ENCODE results near the gene EIF2D.
A peak's percentile ranks its signal among the peaks of the same experiment; 100 is the strongest.
"Not testable (repeated sequence)": the region's sequence is repeated elsewhere in the genome, so short reads cannot be mapped to it uniquely, and the experiment has no call there.

The EIF2D gene

DNA sequence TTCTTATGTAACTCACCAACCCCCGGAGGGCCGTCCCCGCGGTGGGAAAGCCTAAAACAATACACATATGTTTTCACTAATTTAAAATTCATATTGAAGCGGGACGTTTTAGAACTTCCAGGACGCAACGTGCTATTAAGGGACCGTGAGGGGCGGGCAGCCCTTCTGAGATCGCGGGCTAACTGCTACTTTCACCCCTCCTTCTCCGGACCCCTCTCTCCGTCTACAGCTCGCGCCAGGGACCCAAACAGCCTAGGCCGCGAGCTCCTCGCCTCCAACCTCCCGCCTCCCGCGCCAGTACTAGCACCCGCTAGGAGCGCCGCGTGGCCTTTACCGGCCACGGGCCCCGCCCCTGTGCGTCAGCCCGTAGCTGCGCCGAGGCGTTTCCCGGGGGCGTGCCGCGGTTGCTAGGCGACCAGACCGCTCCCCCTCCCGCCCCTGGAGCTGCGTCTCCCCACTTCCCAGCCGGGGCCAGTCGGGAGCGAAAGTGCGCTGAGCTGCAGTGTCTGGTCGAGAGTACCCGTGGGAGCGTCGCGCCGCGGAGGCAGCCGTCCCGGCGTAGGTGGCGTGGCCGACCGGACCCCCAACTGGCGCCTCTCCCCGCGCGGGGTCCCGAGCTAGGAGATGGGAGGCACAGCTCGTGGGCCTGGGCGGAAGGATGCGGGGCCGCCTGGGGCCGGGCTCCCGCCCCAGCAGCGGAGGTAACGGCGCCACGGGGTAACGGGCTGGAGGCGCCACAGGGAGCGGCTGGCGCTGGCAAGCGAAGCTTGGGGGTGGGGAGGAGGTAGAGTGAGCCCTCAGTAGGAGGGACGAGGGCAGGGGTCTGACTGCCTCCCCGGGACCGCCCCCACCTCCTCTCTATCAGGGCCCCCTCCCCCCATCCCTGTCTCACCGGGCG lies 23.1 kb upstream of the EIF2D start, which contains the start of gene DYRK3:
Gene DYRK3, plus strand, starts transcription at position 457 of the 898 bp plus-strand sequence. Its CDS starts 168 bp downstream, at position 625.
- DNase-seq = peak; percentile 90

DNA sequence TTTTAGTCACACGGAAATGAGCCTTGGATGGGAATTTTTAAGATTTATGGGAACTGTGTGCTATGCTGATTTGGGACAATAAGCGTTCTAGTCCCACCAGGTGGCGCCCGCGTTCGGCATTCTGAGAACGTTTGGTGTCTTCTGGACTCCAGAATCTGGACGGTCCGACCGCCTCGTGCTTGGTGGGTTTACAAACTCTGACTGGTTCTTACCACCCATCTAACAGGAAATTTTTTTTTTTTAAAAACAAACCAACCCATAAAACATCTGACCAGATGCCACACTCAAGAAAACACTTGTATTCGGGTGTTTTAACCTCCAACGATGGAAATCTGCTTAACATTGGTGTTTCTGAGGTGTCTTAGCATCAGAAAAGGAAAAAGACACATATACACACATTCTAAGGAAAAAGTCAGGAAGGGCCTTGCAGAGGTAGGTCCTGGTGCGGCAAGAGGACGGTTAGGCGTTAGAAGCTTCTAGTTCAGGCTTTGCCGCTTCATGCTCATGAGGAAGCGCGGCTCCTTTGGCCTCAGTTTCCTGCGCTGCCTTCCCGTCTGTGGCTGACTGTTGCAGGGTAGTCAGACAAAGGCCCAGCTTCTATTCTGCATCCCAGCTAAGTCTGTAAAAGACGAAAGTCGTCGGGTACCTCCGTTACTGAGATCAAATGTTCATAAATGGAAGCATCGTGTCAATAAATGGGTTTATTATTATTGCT lies 22.3 kb upstream of the EIF2D start:
- peak; percentile 69 for DNase-seq

DNA sequence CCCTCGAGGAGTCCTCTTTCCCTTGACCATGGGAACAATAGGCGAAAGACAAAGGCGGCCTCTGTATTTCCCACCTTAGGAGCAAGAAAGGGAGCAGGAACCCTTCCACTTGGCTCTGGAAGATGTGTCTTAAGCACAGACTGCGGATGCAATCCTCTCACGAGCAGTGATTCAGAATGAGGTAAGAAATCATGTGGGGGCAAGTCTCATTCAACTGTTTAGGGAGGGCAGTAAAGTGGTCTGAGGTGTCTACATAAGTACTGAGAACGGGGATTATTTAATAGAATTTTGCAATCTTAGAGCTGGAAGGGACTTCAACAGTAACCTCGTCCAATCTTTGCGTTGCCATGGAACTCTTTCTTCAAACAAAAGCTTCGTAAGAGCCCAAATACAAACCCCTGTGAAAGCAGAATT lies 21.4 kb upstream of the EIF2D start:
- DNase-seq = no peak

DNA sequence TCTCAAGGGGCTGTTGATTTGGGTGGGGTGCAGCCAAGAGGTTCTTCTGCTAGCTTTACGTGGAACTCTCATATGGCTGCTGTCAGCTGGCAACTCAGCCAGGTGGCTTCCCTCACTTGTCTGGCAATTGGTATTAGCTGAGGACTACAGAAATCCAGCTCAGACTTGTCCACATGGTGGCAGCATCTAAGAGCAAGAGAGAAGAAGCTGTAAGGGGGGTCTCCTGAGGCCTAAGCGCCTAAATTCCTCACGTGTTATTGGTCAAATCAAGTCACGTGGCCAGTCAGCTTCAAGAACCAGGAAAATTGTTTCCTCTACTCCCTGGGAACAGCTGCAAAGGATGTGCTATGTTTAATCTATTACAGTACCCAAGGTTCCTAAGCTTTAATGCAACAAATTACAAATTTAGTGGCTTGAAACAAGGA lies 18.8 kb upstream of the EIF2D start:
- DNase-seq = peak; percentile 89

DNA sequence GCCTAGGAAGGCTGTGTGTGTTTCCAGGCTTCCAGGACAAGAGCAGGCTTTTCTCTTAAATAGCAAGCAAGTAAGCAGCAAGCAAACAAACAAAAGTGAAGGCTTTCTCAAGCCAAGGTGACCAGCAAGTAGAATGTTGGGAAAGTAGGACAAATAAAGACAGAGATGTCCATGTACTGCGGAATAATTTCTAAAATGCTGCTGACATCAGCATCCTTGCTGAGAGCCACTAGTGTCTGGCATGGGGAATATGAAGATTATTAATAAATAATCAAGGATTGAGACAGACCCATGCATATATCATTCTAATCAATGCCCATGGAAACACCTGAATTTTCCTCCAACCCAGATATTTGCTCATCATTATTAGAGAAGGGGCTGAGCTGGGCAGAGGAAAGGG lies 16.7 kb upstream of the EIF2D start:
- no peak for DNase-seq

DNA sequence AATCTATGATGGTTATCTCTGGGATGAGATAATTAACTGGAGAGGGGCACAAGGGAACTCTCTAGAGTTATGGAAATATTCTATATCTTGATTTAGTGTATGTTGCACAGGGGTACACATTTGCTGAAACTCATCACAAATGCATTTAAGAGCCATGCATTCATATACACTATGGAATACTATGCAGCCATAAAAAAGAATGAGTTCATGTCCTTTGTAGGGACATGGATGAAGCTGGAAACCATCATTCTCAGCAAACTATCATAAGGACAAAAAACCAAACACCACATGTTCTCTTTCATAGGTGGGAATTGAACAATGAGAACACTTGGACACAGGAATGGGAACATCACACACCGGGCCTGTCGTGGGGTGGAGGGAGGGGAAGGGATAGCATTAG lies 14.1 kb upstream of the EIF2D start:
- not testable (repeated sequence) for DNase-seq

DNA sequence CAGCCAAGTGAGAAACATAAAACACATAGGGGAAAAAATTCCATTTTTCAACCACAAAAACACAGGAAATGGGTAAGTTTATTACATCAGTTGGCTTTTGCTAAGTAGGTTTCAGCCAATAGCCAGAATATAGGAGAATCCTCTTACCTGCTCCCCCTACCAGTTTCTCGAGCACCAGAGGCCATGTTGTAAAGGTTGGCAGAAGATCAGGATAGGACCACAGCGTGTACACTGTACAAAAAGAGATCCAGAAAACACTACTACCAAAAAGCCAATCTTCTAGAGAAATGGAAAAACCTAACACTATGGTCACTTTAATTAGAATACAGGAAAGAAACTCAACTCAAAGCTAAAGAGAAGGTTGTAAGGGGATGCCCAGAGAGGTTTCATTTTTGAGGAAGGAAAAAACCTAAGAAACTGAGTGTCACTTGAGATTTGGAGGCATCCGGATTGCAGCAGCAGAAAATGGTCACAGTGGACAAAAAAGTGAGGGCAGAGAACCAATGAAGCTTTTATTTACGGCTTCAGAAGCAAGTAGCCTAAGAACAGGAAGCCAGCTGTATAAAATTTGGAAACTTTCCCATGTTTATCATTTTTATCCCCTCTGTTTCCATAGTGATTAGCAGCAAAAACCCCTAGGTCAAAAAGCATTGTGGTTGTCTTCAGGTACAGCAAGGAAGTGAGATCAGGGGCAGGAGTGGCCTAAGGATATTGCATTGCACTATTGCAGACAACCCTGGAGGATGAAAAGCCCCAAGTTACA lies 2.9 kb downstream of the EIF2D start:
- no peak for DNase-seq

DNA sequence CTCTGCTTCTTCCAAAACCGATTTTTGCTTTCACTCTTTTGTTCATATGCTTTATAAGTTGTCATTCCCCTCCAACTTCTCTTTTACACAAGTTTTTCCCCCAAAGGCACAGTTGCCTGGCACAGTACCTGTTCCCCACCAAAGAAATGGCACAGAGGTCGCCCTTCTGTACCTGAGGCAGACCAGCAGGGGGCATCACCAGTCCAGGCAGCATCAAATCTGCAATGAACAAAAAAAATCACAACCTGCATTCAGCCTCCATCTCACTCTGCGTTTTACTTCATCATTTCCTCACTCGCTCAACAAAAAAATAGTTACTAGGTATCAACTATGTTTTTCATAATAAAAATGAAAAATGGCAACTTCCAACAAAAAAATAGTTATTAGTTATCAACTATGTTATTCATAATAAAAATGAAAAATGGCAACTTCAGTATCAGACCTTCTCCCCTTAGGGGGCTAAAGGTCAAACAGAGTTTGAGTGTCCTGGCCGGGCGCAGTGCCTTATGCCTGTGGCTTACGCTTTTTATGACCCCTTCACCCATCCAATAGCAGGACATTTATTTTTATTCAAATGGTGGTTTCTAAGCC lies 4.1 kb downstream of the EIF2D start:
- DNase-seq = no peak

DNA sequence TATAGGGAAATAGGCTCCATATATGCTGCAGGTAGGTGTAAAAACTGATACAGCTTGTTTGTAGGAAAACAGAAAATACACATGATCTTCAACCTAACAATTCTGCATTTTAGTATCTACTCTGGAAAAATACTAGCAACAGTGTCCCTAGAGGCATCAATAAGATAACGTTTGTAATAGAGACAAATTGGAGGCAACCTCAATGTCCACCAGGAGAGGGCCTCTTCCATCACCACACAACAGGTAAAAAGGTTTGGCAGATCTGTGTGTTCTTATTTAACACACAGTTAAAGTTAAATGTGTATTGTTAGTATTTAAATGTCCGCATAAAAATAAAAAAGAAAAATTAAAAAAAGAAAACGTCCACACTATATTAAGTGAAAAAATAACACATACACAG lies 5.4 kb downstream of the EIF2D start:
- no peak for DNase-seq

DNA sequence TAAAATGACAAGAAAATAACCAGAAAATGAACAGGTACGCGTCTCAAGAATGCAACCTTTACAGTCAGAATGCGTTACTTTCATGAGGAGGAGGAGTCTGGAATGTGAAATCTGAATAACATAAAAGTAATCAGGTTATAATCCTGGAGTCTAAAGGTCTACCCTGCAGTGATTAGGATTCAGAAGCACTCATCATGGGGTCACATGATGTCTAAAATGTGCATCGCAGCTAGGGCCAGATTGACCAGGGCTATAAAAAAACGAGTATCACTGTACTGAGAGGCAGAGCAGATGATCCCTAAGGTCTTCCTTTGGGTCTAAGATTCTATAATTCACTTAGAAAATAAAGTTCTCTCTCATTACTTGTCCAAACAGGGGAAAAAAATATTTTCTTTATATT lies 7.4 kb downstream of the EIF2D start:
- no peak for DNase-seq

DNA sequence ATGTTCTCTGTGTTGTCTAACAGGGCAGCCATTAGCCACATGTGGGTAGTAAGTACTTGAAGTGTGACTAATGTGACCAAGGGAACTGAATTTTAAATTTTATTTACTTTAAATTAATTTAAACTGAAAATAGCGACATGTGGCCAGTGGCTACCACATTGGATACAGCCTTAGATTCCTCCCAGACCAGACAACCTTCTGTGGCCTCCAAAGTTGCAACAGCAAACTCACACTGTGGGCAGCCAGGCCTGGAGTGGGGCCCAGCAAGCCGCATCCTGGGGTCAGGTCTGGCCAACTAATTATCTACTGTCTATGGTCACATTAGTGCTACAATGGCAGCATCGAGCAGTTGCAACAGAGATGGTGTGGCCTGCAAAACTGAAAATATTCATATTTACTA lies 11.7 kb downstream of the EIF2D start:
- DNase-seq = no peak

DNA sequence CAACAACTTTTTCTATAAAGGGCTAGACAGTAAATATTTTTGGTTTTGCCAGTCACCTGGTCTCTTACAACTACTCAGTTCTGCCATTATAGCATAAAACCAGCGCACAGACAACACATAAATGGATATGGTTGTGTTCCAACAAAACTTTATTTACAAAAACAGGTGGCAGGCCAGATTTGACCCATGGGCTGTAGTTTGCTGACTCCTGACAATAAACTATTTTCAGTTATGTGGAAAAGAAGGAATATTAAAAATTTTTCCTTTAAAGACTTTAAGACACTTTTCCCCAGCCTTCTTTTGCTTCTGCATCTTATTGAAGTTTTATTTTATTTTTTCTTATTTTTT lies 16.0 kb downstream of the EIF2D start:
- DNase-seq = no peak

DNA sequence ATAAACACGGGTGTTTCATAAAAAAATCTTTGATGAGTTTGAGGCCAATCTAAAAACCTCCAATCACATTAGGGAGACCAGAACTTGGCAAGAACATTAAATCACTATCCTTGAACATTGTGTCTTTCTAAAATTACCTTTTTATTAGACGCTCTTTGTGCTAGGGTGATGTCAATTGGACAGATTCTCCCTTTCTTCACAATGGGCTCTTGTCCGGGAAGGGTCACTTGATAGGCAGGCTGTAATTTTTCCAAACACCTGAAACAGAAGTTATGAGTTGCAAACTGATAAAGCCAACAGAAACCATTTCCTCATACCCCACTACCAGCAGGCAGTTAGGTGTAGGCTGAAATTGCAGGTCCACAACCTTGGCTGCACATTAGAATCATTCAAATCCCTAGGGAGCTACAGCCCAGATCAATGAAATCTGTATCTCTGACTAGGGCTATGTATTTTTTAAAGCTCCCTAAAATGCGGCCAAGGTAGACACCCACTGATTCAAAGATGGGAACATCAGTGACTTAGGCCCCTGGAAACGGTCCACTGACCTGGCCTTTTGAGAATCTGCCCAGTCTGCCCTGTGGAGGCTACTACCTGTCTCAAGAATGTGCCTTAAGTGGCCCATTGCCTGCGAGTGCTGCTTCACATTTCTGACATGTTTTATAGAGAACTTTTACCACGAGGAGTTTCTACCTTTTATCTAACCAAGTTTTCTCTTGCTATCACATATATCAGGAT lies 16.5 kb downstream of the EIF2D start:
- DNase-seq = no peak

DNA sequence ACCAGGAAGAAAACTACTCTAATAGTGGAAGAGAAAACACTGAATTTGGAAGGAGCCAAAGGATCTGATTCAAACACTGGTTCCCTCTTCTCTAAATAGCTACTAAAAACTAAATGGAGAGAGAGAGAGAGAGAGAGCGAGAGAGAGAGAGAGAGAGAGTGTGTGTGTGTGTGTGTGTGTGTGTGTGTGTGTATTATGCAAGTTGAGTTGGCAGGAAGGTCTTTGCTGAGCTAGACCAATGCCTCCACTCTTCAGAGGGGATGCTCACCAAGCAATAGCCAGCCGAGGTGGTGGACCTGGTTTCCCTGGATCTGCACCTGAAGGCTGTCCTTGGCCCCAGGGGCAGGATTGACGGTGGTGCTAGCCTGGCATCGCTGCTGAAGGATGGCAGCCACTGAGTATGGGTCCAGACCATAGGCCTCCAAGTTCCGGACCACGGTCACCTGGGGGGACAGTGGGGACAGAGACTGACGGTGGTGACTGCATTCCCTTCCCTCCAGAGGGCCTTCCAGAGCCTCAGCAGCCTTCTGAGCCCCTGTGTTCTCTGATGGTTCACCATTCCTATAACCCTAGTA lies 18.8 kb downstream of the EIF2D start:
- no peak for DNase-seq

DNA sequence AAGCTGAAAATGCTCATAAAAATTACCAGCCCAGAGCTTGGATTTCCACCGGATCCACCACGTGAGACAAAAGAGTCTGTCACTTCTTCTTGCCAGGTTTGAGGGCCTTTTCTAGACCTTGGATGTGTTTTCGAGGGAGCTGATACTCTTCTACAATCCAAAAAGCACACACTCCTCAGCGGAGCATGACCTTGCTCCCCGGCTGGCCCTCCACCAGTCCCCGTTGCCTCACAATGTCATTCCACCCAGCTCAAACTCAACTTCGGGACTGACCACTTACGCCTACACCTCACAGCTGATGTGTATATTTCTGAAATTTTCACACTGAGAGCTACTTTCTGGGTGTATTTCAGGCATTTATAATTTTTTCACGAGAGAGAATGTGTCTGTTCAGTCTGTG lies 20.6 kb downstream of the EIF2D start:
- DNase-seq = no peak

DNA sequence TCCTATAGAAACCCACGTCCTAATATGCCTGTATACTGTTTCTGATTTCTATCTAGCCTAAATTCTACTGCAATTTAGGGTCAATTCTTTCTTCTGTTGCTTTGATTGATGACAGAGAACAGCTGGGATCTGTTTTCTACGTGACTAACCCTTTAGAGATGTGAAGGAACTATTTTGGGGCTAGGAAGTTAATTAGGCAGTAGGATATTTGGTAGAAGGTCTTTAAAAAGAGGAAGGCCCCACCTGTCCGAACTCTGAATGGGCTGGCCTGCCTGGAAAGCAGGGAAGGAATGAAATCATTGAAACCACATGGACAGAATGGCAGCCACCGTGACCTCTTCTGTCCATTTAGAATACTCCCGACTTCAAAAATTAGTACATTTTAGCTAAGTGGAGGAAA lies 21.0 kb downstream of the EIF2D start:
- DNase-seq = no peak

DNA sequence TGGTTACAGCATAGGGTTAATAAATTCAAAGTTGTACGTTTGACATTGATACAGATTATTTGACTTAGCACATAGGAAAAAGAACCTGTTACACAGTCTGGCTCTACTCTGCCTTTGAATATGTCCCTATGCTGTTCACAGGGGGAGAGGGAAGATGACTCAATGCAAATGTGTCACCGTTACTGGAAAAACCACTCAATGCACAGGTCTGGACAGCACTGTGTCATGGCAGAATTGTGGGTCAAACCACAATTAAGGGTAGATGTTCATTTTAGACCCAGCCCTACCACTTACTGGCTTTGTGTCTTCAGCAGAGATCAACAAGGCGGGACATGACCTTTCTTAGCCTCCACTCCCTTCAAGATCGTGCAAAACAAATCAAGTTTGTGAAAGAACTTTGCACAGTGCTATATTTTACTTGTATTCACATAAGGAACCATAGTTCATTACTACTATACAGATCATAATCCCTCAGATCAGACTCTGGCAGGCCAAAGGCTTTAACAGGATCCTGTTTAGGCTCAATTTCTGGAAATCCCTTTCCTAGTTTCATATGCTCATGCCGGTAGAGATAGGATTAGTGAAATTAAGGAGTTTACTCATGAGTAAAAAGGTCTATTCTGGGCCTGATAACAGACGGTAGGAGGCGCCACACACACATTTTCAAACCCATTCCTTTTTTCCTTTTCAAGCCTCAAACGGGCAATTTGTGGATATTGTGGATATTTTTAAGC lies 22.1 kb downstream of the EIF2D start:
- no peak for DNase-seq

DNA sequence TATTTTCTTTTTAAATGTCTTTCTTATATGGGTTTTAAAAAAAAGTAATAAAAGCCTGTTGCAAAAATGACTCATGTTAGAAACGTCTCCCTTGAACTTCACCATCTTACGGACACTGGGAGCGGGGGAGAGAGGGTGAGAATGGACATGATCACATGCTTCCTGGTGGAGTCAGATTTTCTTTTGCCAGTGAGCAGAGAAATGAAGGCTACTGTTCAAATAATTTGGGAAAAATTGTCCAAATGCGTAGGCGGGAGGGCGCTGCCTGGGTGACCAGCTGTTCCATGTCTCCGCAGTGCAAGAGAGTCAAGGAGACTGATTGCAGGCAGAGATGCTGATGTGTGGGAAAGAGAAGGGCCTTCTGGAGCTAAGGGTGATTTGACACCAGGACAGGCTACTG lies 23.1 kb downstream of the EIF2D start:
- no peak for DNase-seq

DNA sequence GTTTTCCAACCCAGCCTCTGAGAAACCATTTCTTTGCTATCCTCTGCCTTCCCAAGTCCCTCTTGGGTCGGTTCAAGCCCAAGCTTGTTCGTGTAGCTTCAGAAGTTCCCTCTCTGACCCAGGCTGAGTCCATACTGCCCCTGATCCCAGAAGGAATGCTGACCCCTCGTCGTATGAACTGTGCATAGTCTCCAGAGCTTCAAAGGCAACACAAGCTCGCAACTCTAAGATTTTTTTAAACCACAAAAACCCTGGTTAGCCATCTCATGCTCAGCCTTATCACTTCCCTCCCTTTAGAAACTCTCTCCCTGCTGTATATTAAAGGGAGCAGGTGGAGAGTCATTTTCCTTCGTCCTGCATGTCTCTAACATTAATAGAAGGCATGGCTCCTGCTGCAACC lies 23.8 kb downstream of the EIF2D start:
- no peak for DNase-seq

DNA sequence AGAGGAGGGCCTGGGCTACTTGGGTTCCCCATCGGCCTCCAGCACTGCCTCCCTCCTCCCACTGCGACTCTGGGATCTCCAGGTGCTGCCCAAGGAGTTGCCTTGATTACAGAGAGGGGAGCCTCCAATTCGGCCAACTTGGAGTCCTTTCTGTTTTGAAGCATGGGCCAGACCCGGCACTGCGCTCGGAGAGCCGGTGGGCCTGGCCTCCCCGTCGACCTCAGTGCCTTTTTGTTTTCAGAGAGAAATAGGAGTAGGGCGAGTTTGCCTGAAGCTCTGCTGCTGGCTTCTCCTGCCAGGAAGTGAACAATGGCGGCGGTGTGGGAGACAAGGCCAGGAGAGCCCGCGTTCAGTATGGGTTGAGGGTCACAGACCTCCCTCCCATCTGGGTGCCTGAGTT lies 24.4 kb downstream of the EIF2D start:
- DNase-seq = no peak
